Limb (tissue), 2 donors: ENCODE data around the gene HACE1.
"Not testable (repeated sequence)": the region's sequence is repeated elsewhere in the genome, so short reads cannot be mapped to it uniquely, and the experiment has no call there.

Experiments used
- DNase-seq, 2 donors: peaks; one replicate each; pipeline ENCODE4 v3.0.0-alpha.2; 2016; ENCODE audit errors: extremely low spot score in 2 of 2

Gene HACE1

DNA sequence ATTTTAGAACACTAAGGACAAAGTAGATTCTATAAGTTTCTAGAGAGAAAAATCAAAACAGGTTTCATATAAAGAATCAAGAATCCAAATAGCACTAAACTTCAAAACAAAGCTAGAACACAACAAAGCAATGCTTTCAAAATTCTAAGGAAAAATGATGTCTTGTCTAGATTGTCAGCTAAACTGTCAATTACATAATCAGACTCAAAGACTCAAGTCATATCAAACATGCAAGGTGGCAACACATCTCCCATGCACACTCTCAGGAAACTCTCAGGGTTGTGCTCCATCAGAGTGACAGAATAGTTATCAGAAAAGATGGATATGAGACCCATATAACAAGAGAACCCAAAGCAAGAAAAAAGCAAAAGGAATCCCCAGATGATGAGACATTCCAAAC lies 23.9 kb downstream of the HACE1 start:
- no peak for DNase-seq

DNA sequence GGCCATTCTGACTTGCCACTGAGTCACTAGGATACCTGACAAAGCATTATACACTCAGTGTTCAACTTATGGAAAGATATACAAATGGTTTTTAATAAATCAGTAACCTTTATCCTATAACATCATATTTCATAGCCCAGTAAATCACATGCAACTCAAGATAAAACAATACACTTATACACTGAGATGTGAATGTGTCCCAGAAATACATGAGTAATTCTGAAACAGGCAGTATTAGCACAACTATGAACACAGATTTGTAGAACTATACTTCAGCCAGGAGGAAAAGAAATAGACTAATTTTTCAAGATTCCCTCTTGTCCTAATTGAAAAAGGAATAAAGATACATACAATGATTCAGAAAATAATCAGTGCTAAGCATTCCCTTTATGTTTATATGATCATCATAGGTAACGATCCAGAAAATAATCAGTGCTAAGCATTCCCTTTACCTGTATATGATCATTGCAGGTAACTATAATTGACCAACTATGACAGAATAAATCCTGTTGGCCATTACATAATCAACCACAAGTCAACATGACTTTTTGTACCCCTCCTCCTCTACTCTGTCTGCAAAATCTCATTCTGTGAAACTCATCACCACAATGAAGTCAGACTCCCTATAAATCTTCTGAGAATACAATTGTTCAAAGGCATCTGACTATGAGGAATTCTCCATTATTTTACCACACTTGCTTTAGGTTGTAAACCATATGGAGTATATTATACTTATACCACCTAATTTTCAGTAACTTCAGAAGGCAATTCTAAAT lies 30.3 kb downstream of the HACE1 start:
- no peak for DNase-seq

DNA sequence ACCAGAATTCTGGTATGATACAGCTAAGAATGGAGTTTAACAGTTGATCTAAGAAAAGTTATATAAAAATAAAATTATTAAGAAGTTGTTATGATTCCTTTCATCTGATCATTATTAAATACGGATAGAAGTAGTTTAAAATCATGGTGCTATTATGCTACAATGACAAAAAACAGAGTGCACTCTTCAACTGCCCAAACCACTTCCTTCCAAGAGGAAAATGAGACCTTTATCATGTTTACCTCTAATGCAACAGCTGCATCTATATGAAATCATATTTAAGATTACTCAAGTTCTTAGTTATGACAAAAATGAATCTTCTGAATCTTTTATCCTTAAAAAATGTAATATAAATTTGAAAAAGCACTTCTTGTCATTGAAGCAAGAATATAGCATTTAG lies 31.2 kb downstream of the HACE1 start:
- DNase-seq, result no peak

DNA sequence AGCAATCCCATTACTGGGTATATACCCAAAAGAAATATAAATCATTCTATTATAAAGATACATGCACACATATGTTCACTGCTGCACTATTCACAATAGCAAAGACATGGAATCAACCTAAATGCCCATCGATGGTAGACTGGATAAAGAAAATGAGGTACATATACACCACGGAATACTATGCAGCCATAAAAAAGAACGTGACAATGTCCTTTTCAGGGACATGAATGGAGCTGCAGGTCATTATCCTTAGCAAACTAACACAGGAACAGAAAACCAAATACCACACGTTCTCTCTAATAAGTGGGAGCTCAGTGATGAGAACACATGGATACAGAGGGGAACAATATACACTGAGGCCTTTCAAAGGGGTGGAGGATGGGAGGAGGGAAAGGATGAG lies 38.9 kb downstream of the HACE1 start:
- DNase-seq, result not testable (repeated sequence)

DNA sequence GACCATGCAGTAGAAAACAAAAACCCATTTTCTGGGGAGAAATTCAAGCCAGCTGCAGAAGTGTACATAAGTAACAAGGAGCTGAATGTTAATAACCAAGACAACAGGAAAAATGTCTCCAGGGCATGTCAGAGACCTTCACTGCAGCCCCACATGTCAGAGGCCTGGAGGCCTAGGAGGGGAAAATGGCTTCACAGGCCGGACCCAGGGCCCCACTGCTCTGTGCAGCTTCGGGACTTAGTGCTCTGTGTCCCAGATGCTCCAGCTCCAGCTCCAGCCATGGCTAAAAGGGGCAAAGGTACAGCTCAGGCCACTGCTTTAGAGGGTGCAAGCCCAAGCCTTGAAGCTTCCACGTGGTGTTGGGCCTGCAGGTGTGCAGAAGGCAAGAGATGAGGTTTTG lies 43.6 kb downstream of the HACE1 start:
- no peak for DNase-seq

DNA sequence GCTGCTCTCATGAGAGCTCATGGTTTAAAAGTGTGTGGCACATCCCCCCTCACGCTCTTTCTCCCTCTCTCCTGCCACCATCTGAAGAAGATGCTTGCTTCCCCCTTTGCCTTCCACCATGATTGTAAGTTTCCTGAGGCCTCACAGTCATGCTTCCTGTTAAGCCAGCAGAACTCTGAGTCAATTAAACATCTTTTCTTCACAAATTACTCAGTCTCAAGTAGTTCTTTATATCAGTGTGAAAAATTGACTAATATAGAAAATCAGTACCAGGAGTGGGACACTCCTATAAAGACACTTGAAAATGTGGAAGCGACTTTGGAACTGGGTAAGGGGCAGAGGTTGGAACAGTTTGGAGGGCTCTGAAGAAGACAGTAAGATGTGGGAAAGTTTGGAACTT lies 45.0 kb downstream of the HACE1 start:
- no peak for DNase-seq

DNA sequence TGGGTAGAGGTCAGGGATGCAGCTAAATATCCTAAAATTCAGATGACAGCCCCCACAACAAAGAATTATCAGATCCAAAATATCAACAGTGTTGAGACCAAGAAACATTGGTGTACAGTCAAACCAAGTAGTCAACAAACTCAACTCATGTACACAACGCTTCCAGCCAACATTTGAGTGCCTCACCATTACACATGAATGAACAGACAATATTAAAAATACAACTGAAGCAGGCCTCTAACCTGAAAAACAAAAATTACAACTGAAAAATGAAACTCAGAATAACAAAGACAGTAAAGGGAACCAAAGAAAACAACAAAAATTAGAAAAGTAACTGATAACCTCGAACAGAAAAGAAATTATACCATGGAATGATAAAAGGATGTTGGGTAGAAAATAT lies 46.2 kb downstream of the HACE1 start:
- DNase-seq, result no peak

DNA sequence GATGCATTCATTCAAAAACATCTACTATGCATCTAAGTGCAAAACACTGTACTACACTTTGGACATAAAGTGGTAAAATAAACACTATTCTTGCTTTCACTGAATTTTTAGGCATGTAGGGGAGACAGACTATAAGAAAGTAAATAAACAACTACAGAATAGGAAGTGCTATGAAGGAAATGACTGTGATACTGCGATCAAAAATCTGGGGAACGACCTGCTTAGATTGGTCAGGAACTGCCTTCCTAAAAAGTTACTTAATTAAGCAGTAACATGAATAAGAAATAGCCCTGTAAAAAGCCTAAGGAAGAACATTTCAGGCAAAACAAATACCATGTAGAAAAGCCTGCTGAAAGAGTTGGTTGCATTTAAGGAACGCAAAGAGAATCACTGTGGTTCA lies 50.6 kb downstream of the HACE1 start:
- no peak for DNase-seq

DNA sequence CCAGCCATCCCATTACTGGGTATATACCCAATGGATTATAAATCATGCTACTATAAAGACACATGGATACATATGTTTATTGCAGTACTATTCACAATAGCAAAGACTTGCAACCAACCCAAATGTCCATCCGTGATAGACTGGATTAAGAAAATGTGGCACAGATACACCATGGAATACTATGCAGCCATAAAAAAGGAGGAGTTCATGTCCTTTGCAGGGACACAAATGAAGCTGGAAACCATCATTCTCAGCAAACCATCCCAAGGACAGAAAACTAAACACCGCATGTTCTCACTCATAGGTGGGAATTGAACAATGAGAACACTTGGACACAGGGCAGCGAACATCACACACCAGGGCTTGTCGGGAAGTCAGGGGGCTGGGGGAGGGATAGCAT lies 54.4 kb downstream of the HACE1 start:
- DNase-seq, result not testable (repeated sequence)

DNA sequence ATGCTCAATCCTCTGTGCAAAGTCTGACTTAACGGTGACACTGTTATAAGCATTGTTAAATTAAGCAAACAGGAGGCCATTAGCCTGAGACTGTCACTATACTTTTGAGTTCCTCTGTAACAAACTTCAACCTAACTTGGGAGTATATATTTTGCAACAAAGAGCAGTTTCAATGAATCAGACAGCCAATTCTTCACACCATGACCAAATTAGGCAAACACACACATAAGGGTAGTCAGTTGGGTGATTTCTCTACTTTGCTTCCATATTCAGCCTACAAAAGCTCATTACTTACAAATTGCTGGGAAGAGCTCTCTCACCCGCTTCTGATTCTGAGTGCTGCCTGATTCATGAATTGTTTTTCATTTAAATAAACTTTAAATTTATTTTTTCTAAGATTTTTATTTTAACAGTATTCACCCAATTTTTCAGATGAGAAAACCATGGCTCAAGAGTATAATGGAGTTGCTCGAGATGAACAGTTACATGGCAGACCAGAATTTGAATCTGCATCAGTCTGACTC lies 60.5 kb downstream of the HACE1 start:
- no peak for DNase-seq

DNA sequence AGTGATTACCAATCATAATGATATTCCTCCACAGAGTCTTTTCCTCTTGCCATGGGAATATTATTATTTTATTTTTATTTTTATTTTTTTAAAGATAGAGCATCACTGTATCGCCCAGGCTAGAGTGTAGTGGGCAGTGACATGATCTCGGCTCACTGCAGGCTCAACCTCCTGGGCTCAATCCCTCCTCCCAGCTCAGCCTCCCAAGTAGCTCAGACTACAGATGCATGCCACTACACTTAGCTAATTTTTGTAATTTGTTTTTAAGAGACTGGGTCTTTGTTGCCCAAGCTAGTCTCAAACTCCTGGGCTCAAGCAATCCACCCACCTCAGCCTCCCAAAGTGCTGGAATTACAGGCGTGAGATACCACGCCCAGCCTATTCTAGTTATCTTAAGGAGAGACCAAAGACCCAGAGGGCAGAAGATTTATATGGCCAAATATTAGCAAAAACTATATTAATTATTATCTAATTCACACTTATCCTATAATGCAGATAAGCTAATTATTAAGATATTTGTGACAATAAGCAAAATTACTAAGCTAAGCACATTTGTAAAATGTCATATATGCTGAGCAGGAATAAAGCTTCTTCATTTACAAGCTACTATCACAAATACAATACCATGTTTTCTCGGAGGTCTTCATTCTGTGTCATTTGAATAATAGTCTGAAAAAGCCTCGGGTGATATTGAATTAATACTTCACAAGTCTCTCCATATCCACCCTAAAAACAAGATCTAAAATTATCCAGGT lies 63.5 kb downstream of the HACE1 start:
- DNase-seq, result no peak

DNA sequence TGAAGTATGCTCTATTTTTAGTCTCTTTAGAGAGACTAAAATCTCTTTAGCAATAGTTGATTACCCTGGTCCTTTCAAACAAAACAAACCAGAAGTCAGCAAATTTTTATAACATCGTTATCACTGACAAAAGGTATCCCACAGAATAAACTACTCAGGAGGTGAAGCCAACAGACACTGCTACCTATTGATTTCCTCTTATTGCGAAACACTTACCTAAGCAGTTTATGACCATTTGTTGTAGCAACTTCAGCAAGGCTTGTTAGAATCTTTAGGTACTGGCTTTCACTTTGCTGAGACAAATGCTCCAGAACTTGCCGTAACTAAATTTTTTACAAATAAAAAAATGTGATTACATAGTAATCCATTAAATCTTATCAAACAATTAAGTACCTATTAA lies 64.4 kb downstream of the HACE1 start:
- DNase-seq, result no peak

DNA sequence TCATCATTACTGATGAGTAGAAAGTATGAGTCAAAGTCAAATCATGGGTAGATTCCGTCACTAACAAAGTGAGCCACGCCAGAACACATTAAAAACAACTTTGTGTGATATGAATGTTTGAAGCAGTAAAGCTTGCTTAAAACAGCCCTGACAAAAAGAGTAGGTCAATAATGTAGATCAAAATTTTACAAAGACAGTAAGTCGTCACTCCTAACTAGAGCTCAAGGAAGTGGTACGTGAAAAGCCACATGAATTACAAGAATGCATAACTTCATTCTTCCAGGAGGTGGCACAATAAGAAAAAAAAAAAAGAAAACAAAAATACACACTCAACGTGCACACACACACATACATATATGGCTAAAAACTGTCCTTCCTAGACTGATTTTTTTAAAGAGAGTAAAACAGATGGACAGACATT lies 69.9 kb downstream of the HACE1 start:
- no peak for DNase-seq

DNA sequence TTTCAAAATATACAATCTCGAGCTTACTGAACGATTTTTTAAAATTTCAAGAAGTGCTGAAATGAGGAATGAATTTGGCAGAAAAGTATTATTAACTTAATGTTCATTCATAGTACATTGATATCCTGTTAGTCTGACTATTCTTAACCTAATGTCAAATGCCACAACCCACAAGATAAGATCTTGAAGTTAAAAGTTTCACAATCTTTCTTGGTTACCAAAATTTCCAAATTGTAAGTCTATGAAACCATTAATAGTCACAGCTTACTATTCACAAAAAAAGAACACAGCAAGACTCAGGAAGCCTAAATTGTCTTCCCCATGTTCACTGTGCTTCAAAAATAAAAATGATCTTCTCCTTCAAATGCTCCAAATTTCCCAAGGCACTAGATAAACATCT lies 71.3 kb downstream of the HACE1 start:
- no peak for DNase-seq

DNA sequence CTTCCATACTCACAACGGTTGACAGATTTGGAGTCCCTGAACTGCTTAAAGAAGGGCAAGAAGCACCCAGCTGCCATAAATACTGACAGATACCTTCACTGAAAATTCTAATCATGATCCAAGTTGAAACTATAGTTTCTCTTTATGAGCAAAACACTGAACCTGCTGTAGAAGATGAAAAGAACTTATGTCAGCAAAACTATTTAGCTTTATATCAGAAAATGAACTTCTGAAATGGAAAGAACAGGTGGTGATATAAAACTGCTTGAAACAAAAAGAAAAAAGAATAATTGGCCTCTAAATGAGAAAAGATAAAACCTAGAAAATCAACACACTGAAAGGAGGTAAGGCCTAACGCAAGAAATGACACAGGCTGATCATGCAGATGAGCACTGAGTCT lies 72.4 kb downstream of the HACE1 start:
- no peak for DNase-seq

DNA sequence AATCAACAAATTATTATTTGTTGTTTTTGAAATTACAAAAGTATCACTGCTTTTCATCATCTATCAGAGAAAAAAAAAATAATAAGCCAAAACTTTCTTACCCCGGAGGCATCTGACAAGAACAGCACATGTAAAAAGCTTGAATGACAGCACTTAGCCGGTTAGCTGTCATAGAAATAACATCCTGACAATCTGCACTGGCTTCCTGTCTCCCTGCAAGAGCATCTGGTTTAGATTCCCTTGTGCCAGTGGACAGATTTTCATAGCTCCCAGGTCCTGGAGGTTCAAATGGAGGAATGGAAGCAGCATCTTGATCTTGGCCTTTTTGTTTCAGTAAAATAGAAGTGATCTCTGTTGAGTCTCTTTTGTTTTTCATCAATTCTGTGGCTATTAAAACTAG lies 74.8 kb downstream of the HACE1 start:
- no peak for DNase-seq

DNA sequence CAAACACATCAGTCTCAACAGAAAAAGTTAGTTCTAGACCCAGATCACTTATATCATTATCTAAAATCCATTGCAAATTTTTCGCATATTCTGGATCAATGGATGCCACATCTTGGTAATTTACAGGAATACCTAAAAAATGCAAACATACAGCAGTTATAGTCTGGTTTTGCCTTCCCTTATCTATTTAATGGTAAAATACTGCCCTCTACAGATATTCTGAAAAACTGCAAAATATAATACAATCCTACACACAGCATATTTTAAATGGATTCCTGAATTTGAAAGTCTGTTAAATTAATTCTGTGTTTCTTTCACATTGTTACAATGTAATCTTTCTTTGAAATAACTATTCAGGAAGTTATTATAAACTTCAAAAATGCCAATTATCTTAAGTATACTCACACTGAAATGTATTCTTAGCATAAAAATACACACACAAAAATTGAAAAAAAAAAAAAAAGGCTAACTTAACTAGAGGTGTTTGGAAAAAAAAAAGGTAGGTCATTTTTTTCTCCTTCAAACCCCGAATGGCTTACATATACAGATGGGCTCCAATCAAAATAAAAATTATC lies 88.4 kb downstream of the HACE1 start:
- peak in 1 of 2 donors; percentile 63 for DNase-seq

DNA sequence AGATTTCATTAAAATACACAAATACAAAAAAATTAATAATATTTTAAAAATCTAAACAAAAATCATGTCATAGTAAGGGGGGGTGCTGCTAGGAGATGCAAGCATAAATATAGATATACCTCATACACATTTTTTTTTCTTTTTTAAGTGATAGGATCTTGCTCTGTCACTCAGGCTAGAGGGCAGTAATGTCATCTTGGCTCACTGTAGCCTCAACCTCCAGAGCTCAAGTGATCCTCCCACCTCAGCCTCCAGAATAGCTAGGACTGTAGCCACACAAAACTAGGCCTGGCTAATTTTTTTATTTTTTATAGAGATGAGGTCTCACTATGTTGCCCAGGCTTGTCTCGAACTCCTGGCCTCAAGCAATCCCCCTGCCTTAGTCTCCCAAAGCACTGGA lies 90.8 kb downstream of the HACE1 start:
- DNase-seq, result no peak

DNA sequence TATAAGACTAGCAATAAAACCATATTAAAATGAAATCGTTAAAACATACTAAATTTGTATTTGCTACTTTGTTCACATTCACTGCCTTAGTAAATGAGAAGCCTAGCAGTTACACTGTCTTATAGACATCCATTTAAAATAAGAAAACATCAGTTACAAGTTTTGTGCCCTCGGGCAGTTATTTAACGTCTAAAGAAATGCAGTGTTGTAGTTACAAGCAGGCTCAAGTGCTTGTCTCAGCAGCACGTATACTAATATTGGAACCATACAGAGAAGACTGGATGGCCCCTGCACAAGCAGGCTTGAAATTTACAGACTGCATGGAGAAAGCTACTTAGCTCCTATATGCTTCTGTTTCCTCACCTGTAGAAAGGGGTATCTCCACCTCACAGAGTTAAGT lies 93.1 kb downstream of the HACE1 start:
- DNase-seq, result no peak

DNA sequence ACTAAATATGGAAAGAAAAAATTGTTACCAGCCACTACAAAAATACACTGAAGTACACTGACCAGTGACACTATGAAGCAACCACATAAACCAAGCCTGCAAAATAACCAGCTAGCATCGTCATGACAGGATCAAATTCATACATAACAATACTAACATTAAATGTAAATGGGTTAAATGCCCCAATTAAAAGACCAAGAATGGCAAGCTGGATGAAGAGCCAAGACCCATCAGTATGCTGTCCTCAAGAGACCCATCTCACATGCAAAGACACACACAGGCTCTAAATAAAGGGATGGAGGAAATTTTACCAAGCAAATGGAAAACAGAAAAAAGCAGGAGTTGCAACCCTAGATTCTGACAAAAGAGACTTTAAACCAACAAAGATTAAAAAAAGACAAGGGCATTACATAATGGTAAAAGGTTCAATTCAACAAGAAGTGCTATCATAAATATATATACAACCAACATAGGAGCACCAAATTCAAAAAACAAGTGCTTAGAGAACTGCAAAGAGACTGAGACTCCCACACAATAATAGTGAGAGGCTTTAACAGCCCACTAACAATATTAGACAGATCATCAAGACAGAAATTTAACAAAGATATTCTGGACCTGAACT lies 104.8 kb downstream of the HACE1 start:
- no peak for DNase-seq

DNA sequence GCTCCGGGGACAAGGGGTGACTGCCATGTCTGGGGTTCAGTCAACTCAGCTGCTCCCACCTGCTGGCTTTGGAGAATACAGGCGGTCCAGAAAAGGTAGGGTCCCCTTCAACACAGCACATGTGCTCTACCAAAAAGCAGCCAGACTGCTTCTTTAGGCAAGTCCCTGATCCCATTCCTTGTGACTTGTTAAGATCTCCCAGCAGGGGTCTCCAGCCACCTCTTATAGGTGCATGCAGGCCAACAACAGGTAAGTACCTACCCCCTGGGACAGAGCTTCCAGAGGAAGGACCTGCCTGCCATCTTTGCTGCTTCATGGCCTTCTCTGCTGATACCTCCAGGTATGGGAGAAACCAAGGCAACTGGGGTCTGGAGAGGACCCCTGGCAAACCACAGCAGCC lies 106.5 kb downstream of the HACE1 start:
- no peak for DNase-seq

DNA sequence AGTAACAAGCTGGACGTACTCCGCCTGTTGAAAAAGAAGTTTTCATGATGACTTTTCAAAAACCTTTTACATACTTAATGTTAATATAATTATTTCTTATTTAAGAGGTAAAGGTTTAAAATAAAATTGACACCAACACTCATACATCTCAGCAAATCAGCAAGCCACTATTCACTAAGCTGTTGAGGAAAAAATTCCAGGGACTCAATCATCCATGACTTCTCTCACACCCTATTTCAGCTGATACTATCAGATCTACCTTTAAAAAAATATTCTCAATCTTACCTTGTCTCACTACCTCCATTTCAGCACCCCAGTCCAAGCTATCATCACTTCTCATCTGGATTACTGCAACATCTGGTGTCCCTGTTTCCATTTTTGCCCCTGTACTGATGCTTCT lies 109.3 kb downstream of the HACE1 start:
- DNase-seq, result no peak
